Activated T-cell treated with anti-CD3 and anti-CD28 coated beads for 48 hours (primary cell): ENCODE data around the gene FOXD1.
"Not testable (repeated sequence)": the region's sequence is repeated elsewhere in the genome, so short reads cannot be mapped to it uniquely, and the experiment has no call there.

Experiments used
- DNase-seq: peaks from one replicate; pipeline ENCODE4 v3.0.0-alpha.2; 2020; ENCODE audit warnings: low read depth

FOXD1 gene

DNA sequence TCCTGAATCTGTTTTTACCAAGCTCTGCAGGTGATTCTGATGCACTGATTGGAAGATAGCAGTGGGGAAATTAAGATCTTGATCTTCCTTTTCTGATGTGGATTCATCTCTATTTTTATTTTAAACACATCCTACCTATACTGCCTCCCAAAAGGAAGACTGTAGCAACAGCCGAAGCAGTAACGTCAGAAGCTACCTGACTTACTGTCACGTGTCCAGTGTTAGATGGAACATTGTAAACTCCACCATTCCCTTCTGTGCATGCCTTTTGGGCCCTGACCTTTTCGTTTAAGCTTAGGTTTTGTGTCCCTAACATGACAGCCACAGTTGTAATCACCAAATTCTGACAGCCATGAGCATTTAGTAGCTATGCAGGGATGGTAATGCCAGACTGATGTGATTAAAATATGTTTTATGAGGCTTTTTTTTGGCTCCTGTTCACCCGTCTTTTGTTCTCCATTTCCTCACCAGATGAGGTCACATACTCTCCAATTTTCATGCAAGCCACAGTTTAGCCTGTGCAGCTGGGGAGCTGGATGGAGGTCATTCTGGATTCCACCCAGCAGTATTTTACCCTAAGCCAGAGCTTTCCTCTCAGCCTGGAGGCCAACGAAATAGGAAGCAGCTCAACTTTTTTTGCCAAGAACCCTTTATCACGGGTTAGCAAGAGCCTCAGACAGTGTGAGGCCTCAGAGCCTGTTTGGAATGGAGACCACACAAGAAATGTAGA is 15.6 kb upstream of the FOXD1 start:
- no peak for DNase-seq

DNA sequence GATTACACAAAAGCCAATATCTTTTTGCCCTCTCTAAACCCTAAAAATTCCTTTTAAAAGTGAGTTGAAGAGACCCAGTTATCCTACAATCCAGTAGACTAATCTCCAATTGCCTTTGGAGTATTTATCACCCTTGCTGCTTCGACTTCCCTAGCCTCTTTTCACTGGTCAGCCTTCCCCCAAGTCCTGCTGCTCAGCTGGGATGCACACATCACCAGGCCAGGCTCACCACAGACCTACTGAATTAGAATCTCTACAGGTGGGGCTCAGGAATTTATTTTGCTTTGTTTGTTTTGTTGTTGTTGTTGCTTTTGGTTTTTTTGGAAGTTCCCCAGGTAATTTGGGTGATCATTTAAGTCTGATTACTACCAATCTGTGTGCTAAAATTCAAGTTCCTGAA is 11.6 kb upstream of the FOXD1 start:
- DNase-seq = no peak

GRCh38 chr5:73459366-73459765 is 10.8 kb upstream of the FOXD1 start:
- no peak for DNase-seq

DNA sequence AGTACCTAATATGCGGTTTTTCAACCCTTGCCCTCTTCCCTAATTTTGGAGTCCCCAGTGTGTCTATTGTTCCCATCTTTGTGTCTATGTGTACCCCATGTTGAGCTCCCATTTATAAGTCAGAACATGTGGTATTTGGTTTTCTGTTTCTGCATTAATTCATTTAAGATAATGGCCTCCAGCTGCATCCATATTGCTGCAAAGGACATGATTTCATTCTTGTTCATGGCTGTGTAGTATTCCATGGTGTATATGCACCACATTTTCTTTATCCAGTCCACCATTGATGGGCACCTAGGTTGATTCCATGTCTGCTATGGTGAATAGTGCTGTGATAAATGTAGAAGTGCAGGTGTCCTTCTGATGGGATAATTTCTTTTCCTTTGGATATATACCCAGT is 7.9 kb upstream of the FOXD1 start:
- DNase-seq = not testable (repeated sequence)

DNA sequence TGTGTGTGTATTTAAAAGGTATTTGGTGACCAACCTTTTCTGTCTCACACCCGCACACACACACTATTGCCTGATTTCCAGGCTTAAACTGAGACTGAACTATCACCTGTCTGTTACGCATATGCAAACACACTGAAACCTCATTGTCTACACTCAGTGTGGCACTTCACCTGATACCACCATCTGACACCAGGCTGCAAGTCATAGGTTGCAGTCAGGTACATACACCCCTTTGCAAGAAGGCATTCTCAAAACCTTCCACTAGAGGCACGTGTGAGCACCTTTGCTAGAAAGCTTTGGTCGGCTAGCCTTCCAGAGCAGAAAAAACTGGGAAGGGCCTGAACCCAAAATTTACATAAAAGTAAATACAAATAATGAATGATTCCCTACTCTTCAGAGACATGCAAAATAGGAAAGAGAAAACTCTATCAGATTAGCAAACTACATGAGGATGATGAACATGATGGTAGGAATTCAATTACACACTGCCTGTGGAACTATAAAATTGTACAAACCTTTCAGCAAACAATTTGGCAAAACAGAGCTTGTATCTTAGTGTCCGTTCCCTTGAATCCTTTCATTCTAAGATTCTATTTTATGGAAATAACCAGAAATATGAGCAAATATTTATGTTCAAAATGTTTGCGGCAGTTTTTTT is 5.9 kb upstream of the FOXD1 start:
- no peak for DNase-seq

GRCh38 chr5:73452215-73452614 is 3.6 kb upstream of the FOXD1 start:
- no peak for DNase-seq

DNA sequence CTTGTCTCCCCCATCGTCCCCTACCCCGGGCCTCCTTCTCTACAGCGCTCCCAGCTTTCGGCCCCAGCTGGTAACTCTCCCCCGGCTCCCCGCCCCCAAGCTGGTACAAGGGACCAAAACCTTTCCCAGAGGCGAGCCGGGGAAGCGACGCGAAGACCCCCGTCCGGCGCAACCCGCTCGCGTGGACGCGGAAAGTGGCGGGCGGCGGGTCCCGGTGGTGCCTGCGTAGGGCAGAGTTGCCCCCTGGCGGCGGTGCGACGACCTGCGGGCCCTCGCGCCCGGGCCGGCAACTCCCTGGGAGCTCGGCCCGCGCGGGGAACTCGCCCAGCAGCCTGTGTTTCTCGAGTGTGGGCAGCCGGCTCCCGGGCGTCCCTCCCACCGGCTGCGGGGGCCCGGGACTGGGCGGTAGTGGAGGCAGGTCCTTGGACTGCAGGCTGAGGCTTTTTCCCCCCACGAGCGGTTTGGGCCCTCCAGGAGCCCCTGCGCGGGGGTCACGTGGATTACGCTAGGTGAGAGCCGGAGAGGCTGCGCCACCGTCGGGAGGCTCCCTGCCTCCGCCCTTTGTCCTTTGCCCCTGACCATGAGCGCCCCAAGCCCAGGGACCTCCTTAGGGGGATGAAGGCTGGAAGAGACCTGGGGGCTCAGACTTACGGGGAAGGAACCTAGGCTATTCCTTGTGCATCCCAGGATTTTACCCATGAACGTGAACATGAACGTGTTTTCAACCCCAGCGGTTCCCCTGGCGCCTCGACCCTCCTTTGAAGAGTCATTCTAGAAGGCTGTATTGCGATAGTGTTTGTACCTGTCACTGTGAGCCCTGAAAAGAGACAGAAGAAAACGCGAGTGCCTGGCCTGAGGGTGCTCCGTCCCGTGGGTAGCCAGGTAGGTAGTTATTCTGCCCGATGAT is 2.9 kb upstream of the FOXD1 start:
- DNase-seq = peak; percentile 73

GRCh38 chr5:73450672-73451223 is 2.2 kb upstream of the FOXD1 start:
- no peak for DNase-seq

- DNase-seq = no peak
Measured at GRCh38 chr5:73450137-73450536, 1.6 kb upstream of the FOXD1 start.

GRCh38 chr5:73447530-73448462 is 781 bp downstream of the FOXD1 start:
- DNase-seq = no peak

- no peak for DNase-seq
Measured at GRCh38 chr5:73446631-73447529, 1.7 kb downstream of the FOXD1 start.

DNA sequence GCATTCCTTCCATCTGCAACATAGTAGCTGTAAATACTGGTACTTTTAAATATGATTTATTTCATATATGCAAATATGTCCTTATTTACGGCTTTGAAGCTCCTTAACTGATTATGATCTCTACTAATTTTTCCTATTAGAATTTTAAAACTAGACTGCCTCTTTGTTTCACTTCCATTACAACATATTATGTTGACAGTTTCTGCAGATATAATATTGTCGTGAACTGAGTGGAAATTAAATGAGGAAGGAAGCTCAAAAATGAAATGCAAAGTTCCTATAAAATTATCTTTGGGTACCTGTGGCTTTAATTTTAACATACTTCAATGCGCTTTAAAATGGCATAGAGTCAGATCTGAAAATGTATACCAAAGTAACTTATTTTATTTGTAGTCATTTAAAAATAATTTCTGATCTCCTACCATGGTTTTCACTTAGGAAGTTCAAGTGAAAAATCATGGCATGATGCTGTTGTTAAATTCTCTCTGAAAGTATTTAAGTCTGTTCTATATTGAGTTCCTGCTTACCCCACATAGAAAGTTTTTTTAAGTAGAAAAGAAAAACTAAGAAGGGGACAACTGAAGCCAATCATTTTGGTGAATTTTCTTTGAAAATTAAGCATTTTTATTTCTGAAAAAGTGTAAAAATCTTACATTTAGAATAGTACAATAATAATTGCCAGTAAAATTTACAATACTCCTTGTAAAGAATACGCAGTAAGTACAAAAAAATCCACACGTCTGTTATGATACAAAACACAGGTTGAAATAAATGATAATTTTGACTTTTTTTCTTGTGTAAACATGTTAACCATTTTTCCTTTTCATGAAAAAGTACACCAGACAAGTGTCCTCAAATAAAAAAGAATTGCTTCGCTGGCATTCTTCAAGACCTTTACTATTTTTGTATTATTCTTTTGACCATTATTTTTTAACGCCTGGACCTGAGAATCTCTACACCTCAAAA is 2.6 kb downstream of the FOXD1 start:
- no peak for DNase-seq

- no peak for DNase-seq
Measured at GRCh38 chr5:73444499-73445438, 3.8 kb downstream of the FOXD1 start.

DNA sequence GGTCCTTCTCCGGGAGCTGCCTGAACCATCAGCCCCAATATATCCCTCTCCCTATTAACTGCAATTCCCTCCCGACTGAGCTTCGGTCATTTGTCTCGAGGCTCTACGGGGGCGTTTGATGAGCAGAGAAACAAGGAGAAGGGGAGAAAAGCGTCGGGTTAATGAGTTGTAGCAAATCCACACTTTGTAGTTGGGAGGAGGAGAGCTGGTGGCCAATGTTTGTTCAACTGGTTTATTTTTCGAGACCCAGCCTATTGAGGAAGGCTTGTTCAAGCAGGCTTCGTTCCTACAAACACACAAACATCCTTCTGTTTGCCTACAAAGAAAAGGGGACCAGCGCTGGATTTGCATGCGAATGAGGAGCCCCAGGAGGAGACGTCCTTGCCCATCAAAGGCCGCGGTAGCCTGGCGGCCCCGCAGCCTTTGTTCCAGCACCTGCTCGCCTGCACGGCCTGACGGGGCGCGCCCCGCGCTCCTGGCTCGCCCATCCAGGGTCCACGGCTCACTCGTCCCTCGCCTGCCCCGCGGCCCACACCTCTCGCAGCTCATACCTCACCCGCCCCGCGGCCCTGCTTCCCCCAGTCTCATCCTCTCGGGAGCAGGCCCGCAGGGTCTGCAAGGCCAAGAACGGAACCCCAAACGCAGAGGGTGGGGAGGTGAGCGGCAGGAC is 4.6 kb downstream of the FOXD1 start:
- no peak for DNase-seq

GRCh38 chr5:73442996-73443627 is 5.5 kb downstream of the FOXD1 start:
- DNase-seq = no peak

GRCh38 chr5:73442231-73442811 is 6.3 kb downstream of the FOXD1 start:
- DNase-seq = no peak

GRCh38 chr5:73441378-73441777 is 7.2 kb downstream of the FOXD1 start:
- DNase-seq = no peak
